ENCODE measurements around the gene CNOT1. TPM values are rescaled to one million over a fixed set of nuclear protein-coding genes. Genes with fewer than 3 reads are reported as not detected.

CNOT1 gene
- total RNA-seq, 4 donors from 2014 or later = 93.8 to 124 (median 110) TPM

GRCh38 chr16:58506241-58507194 lies 123.1 kb downstream of the CNOT1 start:
- Histone ChIP-seq H3K27ac (no peak overlapping the region), H3K36me3 (no peaks in the 10 kb centered on the region), H3K27me3 (peaks cover 46% of the 10 kb centered on the region), H3K4me3 (no peak overlapping the region), H3K9me3 (no peaks in the 10 kb centered on the region), H3K4me1 (peaks cover 0 to 3% (median under 1%) of the 10 kb centered on the region in 3 donors)
- ATAC-seq = no peak
- TF ChIP-seq CTCF (IDR thresholded peaks at IDR 0.05) (no peak), POLR2A (IDR thresholded peaks at IDR 0.05) (no peak), EP300 (IDR thresholded peaks at IDR 0.05) (no peak), POLR2AphosphoS5 (IDR thresholded peaks at IDR 0.05) (no peak)
- WGBS, 2 donors (ENCODE audit: low coverage in 1 of 2) = 82 to 90% methylated on average over 2 of the region's 20 CpGs

- Histone ChIP-seq H3K9me3 (no peaks in the 10 kb centered on the region), H3K4me1 (peaks cover 0 to 23% (median 9%) of the 10 kb centered on the region in 3 donors), H3K4me3 (no peak overlapping the region), H3K36me3 (no peaks in the 10 kb centered on the region), H3K27me3 (peaks cover 64% of the 10 kb centered on the region), H3K27ac (no peak overlapping the region)
- no peak for TF ChIP-seq CTCF (IDR thresholded peaks at IDR 0.05)
- no peak for TF ChIP-seq EP300 (IDR thresholded peaks at IDR 0.05)
- TF ChIP-seq POLR2A (IDR thresholded peaks at IDR 0.05) = no peak
- TF ChIP-seq POLR2AphosphoS5 (IDR thresholded peaks at IDR 0.05) = no peak
- no peak for ATAC-seq
- WGBS, 2 donors (ENCODE audit: low coverage in 1 of 2) = 100% methylated on average over 3 of the region's 21 CpGs; no CpG with 5 or more reads in 1 of the 2 donors
Measured at GRCh38 chr16:58503863-58504688, 125.5 kb downstream of the CNOT1 start.

- Histone ChIP-seq H3K27ac (no peak overlapping the region), H3K4me3 (no peak overlapping the region), H3K4me1 (peaks cover 0 to 23% (median 9%) of the 10 kb centered on the region in 3 donors), H3K36me3 (no peaks in the 10 kb centered on the region), H3K9me3 (no peaks in the 10 kb centered on the region), H3K27me3 (peaks cover 64% of the 10 kb centered on the region)
- TF ChIP-seq POLR2AphosphoS5 (IDR thresholded peaks at IDR 0.05) = no peak
- TF ChIP-seq EP300 (IDR thresholded peaks at IDR 0.05) = no peak
- no peak for TF ChIP-seq POLR2A (IDR thresholded peaks at IDR 0.05)
- TF ChIP-seq CTCF (IDR thresholded peaks at IDR 0.05) = no peak
- 100% methylated on average over 1 of the region's 14 CpGs; no CpG with 5 or more reads in 1 of the 2 donors for WGBS, 2 donors (ENCODE audit: low coverage in 1 of 2)
- ATAC-seq = no peak
Measured at GRCh38 chr16:58503166-58503862, 126.3 kb downstream of the CNOT1 start.

- WGBS, 2 donors (ENCODE audit: low coverage in 1 of 2) = 62% methylated on average over 5 of the region's 8 CpGs; no CpG with 5 or more reads in 1 of the 2 donors
Measured at GRCh38 chr16:58502217-58502921, 127.3 kb downstream of the CNOT1 start.

More at GRCh38 chr16:58502217-58502921, 127.3 kb downstream of the CNOT1 start:
- Histone ChIP-seq H3K4me1 (peaks cover 0 to 23% (median 9%) of the 10 kb centered on the region in 3 donors), H3K27me3 (peaks cover 58% of the 10 kb centered on the region), H3K9me3 (no peaks in the 10 kb centered on the region), H3K4me3 (no peak overlapping the region), H3K36me3 (no peaks in the 10 kb centered on the region), H3K27ac (no peak overlapping the region)
- TF ChIP-seq POLR2A (IDR thresholded peaks at IDR 0.05) = no peak
- no peak for TF ChIP-seq POLR2AphosphoS5 (IDR thresholded peaks at IDR 0.05)
- no peak for TF ChIP-seq CTCF (IDR thresholded peaks at IDR 0.05)
- no peak for TF ChIP-seq EP300 (IDR thresholded peaks at IDR 0.05)
- ATAC-seq = no peak
